Activated CD4-positive, alpha-beta memory T cell treated with anti-CD3 and anti-CD28 coated beads, Interleukin-2, amount 10 ng/mL, durations not matched to agents 7 days and 5 days (primary cell): Measurements from ENCODE around the gene PEPD. TPM values are rescaled to one million over a fixed set of nuclear protein-coding genes. Genes with fewer than 3 reads are reported as not detected.

Experiments
- CTCF ChIA-PET: fragments of 350-600 bp; sonication (Branson Sonifier 250); formaldehyde crosslinking; loops from one replicate; lab custom pipeline; 2021; ENCODE audit warnings: antibody characterized with exemption, inconsistent platforms; lab: Charles Lee
- POLR2A ChIA-PET: fragments of 350-600 bp; sonication (Branson Sonifier 250); formaldehyde crosslinking; loops from one replicate; lab custom pipeline; 2021; ENCODE audit warnings: antibody characterized with exemption; lab: Charles Lee
- DNase-seq: peaks from one replicate; pipeline ENCODE4 v3.0.0-alpha.2; 2020
- H3K27ac Mint-ChIP-seq: one replicate; pipeline ENCODE4 v1.8.0; 2021; ENCODE audit warnings: mild to moderate bottlenecking, mixed read lengths
- H3K27me3 Mint-ChIP-seq: one replicate; pipeline ENCODE4 v1.8.0; 2021; ENCODE audit warnings: mixed read lengths
- H3K36me3 Mint-ChIP-seq: one replicate; pipeline ENCODE4 v1.8.0; 2021; ENCODE audit warnings: low read depth, mixed read lengths
- H3K4me1 Mint-ChIP-seq: one replicate; pipeline ENCODE4 v1.8.0; 2021; ENCODE audit warnings: mixed read lengths
- H3K4me3 Mint-ChIP-seq: one replicate; pipeline ENCODE4 v1.8.0; 2021; ENCODE audit warnings: mild to moderate bottlenecking, mixed read lengths
- H3K9me3 Mint-ChIP-seq: one replicate; pipeline ENCODE4 v1.8.0; 2021; ENCODE audit warnings: mixed read lengths
- total RNA-seq, 2 experiments: library from RNA; stranded (reverse); gene quantifications; one replicate each; pipeline ENCODE4 v1.2.3, GENCODE V29; 2021

The PEPD gene
- total RNA-seq, 2 experiments from 2014 or later, result 33.3 to 36.6 TPM

DNA sequence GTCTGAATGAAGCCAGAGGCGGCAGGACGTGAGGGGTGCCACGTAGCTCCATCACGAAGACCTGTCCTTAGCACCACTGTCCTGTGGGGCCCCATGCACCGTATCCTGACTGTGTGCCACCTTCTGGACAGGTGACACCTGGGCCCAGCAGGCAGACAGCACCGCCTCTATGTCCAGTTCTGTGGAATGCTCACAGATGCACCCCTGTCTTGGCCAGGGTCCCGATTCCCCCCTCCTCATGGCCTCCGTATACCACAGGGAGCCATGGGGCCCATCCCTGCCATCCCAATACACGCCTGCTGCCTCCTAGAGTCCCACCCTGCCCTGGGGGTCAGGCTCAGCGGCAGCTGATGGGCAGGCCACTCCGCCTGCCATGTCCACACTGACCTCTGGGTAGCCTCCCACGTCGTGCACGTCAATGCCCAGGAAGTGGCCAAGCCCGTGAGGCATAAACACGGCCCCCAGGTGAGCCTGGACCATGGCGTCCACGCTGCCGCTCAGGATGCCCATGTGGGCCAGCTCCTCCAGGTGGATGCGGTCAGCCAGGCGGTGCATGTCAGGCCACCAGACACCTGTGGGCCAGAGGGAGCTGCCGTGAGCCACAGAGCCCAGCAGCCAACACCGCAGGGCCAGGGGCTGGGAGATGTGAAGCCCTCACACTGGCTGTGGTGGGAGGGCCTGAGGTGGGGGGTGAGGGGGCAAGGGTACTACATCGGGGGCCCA is 130.5 kb downstream of the PEPD start:
- Mint-ChIP-seq H3K27me3 (no peaks in the 10 kb centered on the region), H3K4me1 (no peaks in the 10 kb centered on the region), H3K27ac (no peak overlapping the region), H3K36me3 (no peaks in the 10 kb centered on the region), H3K4me3 (no peak overlapping the region), H3K9me3 (no peaks in the 10 kb centered on the region)
- no peak for DNase-seq
- ChIA-PET POLR2A (no interaction called here), CTCF (interaction anchor here (1.3 kb wide), 1 partner anchor 15 kb away, joined by 3 read pairs; no protein-coding TSS in a partner anchor)

DNA sequence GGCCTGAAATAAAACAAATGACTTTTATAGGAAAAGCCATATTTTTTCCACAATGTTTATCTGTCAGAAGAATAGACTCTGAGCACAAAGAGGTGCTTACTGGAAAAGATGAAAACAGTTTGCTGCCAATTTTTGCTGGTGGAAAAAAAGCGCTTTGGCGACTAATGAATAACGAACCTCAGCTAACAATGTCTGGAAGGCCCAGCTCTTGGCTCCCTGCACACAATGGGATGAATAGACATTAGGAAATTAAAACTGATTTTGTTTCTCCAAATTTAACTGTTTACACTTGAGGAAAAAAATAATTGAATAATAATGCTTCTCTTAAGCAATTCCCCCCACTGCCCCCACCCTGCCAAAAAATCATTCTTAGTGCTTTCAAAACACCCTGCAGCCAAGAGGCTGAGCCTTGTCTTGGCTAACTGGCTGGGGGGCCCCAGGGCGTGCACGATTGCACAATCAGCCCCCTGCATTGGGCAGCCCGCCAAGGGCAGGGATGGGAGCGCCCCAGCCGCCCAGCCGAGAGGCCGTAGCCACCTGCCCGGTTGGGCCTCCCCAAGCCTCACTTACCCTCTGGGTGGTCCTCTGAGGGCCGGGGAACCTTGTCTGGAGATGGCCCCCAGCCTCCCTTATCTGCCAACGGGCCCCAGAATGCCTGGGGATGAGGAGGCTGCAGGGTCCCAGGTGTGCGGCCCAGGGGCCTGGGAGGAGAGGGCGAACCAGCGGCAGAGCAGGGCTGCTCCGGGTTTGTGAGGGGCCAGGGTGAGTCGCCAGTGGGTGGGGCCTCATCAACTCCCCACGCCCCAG is 131.3 kb downstream of the PEPD start:
- POLR2A ChIA-PET, result no interaction called here
- no peaks in the 10 kb centered on the region for H3K4me1 Mint-ChIP-seq
- H3K27ac Mint-ChIP-seq, result no peak overlapping the region
- no peak overlapping the region for H3K4me3 Mint-ChIP-seq
- DNase-seq, result no peak
- no peaks in the 10 kb centered on the region for H3K9me3 Mint-ChIP-seq
- peaks cover 2% of the 10 kb centered on the region for H3K36me3 Mint-ChIP-seq
- CTCF ChIA-PET, result no interaction called here
- no peaks in the 10 kb centered on the region for H3K27me3 Mint-ChIP-seq

DNA sequence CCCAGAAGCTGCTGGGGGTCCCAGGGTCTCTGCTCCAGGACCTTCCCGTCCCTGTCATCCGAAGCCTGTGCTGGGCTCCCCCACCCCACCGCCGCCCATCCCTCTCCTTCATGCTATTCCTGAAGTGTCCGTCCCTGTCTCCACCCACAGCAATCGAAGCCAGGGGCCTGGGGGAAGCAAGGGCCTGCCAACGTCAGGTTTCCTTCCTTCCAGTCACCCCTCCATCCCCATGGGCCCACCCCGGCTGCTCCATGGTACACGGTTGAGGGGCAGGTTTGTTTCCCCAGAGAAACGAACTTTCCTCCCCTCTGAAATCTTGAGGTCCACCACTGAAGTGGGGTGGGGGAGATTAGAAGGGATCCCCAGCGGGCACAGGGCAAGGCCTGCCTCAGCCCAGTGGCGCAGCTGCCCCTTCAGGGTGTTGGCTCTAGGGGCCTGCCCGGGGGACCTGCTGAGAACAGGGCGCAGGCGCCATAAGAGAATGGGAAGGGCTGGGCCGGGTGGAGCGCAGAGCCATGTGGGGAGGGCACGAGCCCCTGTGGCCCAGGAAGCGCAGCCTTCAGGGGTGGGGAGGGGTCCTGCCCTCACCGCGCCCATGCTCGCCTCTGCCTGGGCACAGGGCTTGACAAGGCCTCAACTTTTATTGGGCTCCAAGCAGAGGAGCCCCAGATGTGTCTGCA is 132.0 kb downstream of the PEPD start:
- Mint-ChIP-seq H3K27me3 (no peaks in the 10 kb centered on the region), H3K4me1 (no peaks in the 10 kb centered on the region), H3K9me3 (no peaks in the 10 kb centered on the region), H3K27ac (no peak overlapping the region), H3K4me3 (no peak overlapping the region), H3K36me3 (peaks cover 3% of the 10 kb centered on the region)
- no peak for DNase-seq
- POLR2A ChIA-PET, result interaction anchor here (1.1 kb wide), 1 partner anchor 12 kb away, joined by 3 read pairs; no protein-coding TSS in a partner anchor
- CTCF ChIA-PET, result no interaction called here

DNA sequence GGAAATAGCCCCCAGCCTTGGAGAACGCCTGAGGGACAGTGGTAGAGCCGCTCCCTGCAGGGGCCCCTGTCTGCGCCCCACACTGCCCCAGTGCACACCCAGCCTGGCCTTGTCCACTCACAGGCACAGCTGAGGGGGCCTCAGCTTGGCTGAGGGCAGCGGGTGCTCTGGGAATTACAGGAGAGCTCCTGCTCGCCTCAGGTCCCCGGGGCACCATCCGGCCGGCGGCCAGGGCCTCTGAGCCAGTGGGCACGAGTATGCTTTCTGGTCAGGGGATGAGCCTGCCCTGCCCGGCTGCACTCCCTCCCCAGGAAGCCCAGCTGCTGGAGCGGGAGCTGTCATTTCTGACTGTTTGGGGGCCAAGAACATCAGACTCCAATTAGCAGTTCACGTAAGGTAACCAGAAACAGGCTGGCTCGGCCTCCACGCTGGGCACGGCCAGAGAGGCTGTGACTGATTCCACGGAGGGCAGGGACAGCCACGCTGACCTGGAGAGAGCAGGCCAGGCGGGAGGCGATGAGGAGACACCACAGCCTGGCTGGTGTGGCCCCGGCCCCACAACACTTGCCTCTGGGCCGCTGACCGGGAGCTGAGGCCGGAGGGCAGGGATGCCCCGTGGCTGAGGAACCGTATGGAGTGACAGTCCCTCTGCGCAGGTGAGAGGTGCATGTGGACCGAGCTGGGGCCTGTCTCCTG is 132.7 kb downstream of the PEPD start:
- Mint-ChIP-seq H3K27ac (no peak overlapping the region), H3K9me3 (no peaks in the 10 kb centered on the region), H3K4me1 (no peaks in the 10 kb centered on the region), H3K4me3 (no peak overlapping the region), H3K36me3 (peaks cover 3% of the 10 kb centered on the region), H3K27me3 (no peaks in the 10 kb centered on the region)
- ChIA-PET POLR2A (interaction anchor here (0.9 to 1.1 kb wide), 2 partner anchors 12 to 14 kb away, joined by 3 read pairs; no protein-coding TSS in a partner anchor), CTCF (no interaction called here)
- no peak for DNase-seq

DNA sequence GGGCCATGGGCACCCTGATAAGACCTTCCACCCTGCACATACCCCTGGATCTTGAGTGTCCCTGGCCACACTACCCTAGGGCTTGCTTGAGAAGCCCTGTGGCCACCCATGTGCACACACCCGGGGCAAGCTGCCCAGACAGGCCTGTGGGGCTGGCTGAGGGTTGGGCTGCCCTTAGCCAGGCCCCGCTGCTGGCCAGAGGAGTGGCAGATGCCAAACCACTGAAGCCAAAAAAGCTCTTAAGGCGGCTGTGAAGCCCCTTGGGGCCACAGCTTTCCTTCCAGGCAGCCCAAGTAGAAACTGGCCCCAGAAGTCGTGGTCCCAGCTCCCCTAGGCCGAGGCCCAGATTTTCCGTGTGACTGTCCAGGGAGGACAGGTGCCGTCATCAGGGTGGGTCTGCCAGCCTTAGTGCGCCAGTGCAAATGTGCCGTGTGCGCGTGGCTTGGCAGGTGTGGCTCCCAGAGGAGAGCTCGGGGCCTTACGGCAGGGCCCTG is 133.3 kb downstream of the PEPD start:
- peaks cover 6% of the 10 kb centered on the region for H3K36me3 Mint-ChIP-seq
- no peaks in the 10 kb centered on the region for H3K9me3 Mint-ChIP-seq
- DNase-seq, result no peak
- no peaks in the 10 kb centered on the region for H3K4me1 Mint-ChIP-seq
- H3K4me3 Mint-ChIP-seq, result no peak overlapping the region
- POLR2A ChIA-PET, result interaction anchor here (0.6 to 1.1 kb wide), 3 partner anchors 11 to 356 kb away, joined by 3 read pairs; no protein-coding TSS in a partner anchor
- CTCF ChIA-PET, result no interaction called here
- no peak overlapping the region for H3K27ac Mint-ChIP-seq
- H3K27me3 Mint-ChIP-seq, result no peaks in the 10 kb centered on the region

DNA sequence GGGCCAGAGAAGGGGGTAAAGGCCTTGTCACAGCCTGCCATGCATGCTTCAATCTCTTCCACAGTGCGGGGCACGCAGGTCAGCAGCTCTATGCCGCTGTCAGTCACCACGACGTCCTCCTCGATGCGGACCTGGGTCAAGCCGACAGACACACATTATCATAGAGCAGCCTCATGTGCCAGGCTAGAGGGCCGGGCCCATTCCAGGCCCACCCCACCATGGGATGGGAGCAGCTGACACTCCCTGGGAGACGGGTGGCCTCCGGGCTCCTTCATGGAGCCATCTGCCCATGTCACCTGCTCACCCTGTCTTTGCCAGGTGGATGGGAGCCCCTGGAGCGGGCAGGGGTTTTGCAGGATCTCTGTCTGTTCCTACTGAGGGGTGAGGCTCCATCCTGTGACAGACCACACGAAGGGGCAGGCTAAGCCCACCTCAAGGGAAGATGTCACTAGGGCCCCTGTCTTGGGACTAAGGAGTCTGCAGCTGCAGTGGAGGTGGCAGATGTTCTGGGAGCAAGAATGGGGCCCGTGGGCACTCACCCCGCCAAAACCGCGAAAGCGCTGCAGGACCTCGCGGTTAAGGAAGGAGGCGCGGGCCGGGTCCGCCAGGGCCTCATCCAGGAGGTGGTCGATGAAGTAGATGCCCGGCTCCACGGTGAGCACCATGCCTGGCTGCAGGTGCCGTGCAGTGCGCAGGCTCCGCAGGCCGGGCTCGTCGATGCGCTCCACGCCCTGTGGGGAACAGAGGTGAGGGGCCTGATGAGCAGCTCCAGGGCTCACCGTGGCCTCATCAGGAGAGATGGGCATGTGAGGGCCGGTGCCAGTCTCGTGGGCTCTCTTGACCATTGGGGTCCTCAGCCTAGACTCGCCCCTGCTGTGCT is 134.0 kb downstream of the PEPD start:
- Mint-ChIP-seq H3K4me3 (no peak overlapping the region), H3K27me3 (no peaks in the 10 kb centered on the region), H3K9me3 (no peaks in the 10 kb centered on the region), H3K36me3 (peaks cover 8% of the 10 kb centered on the region), H3K4me1 (no peaks in the 10 kb centered on the region), H3K27ac (no peak overlapping the region)
- POLR2A ChIA-PET, result interaction anchor here (0.6 to 0.9 kb wide), 2 partner anchors 13 to 355 kb away, joined by 3 read pairs; no protein-coding TSS in a partner anchor
- CTCF ChIA-PET, result no interaction called here
- no peak for DNase-seq

DNA sequence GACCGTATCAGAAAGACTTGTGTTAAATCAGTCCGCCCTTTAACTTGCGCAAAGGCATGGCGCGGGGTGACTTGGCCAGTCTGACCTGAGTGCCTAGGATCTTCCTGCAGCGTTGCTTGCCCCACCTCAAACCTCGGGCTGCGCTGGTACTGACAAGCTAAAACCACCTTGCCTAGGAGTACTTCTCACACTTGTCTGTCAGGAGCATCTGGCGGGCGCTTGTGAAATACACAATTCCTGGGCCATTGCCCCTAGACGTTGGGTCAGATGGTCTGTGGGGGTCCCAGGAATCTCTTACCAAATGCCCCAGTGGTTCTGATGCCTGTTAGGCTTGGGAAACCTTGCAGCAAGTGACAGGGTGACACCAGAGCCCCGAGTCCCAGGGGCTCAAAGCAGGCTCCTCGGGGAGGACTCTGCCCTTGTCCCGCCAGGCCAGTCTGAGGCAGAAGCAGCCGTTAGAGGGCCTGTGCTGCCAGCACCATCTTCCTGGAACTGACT is 135.2 kb downstream of the PEPD start:
- Mint-ChIP-seq H3K4me3 (no peak overlapping the region), H3K27me3 (no peaks in the 10 kb centered on the region), H3K4me1 (no peaks in the 10 kb centered on the region), H3K9me3 (no peaks in the 10 kb centered on the region), H3K36me3 (peaks cover 8% of the 10 kb centered on the region), H3K27ac (no peak overlapping the region)
- ChIA-PET POLR2A (interaction anchor here (4.6 kb wide), 1 partner anchor 12 kb away, joined by 20 read pairs; the partner anchor contains the start of gene CEBPG), CTCF (no interaction called here)
- DNase-seq, result no peak

DNA sequence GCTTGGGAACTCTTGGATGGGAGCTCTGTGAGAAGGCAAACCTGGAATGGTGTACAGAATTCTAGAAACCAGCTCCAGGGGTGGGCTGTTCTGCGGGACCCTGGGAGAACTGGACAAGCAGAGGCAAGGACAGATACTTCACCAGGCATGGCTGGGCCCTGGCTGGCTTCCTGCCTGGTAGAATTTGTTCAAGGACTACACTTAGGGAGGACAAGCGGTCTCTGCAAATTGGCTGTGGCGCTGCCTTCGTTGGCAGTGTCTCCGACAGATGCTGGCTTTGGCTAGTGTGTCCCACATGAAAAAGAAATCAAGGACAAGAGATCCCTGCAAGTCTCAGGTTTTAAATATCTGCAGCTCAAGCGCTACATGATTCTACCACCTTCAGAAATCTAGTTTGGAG is 135.6 kb downstream of the PEPD start:
- H3K4me1 Mint-ChIP-seq, result peaks cover 2% of the 10 kb centered on the region
- H3K27me3 Mint-ChIP-seq, result no peaks in the 10 kb centered on the region
- no peaks in the 10 kb centered on the region for H3K9me3 Mint-ChIP-seq
- POLR2A ChIA-PET, result interaction anchor here (1.6 to 4.6 kb wide), 2 partner anchors 9 to 12 kb away, joined by 4 to 20 read pairs; partner anchors contain the start of gene CEBPG
- H3K36me3 Mint-ChIP-seq, result peaks cover 11% of the 10 kb centered on the region
- no peak overlapping the region for H3K27ac Mint-ChIP-seq
- CTCF ChIA-PET, result interaction anchor here (1.2 kb wide), 1 partner anchor 12 kb away, joined by 4 read pairs; no protein-coding TSS in a partner anchor
- H3K4me3 Mint-ChIP-seq, result no peak overlapping the region
- DNase-seq, result no peak

DNA sequence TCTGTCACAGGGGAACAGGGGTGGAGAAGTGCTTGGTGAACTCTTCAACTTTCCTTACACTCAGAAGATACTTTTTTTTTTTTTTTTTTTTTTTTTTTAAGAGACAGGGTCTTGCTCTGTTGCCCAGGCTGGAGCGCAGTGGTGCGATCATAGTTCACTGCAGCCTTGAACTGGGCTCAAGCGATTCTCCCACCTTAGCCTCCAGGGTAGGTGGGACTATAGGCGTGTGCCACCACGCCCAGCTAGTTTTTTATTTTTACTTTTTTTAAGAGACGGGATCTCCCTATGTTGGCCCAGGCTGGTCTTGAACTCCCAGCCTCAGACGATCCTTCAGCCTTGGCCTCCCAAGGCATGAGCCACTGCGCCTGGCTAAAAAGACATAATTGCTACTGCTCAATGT is 136.6 kb downstream of the PEPD start:
- Mint-ChIP-seq H3K4me1 (peaks cover 2% of the 10 kb centered on the region), H3K36me3 (peaks cover 16% of the 10 kb centered on the region), H3K9me3 (no peaks in the 10 kb centered on the region), H3K4me3 (no peak overlapping the region), H3K27me3 (no peaks in the 10 kb centered on the region), H3K27ac (no peak overlapping the region)
- CTCF ChIA-PET, result interaction anchor here (0.7 to 1.8 kb wide), 4 partner anchors 11 to 1332 kb away, joined by 3 to 6 read pairs (median 4); no protein-coding TSS in a partner anchor
- POLR2A ChIA-PET, result interaction anchor here (1.6 to 4.6 kb wide), 2 partner anchors 8 to 11 kb away, joined by 4 to 20 read pairs; partner anchors contain the start of gene CEBPG
- no peak for DNase-seq

DNA sequence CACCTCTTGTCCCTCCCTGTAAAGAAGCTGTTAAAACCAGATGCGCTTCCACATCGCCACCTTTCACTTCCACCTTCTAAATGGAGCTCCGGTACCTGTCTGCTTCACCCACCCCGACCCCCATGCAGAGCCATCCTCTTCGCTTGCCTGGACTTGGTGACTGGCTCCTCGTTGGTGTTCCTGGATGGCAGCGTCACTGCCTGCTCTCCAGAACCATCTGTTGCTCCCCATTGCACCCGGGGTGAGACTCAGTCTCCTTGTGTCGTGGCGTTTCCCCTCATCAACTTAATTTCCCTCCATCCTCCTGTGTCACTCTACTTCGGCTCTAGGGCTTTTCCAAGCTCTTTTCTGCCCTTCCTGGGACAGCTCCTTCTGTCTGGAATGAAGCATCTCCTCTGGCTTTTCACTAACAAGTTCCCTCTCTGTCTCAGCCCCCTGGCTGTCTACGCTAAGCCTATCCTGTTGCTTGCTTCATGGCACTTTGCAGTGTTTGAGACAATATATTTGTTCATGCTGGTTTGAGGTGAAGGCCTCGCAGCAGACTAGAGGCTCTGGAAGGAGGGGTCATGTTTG is 137.8 kb downstream of the PEPD start:
- peaks cover 8% of the 10 kb centered on the region for H3K4me1 Mint-ChIP-seq
- peaks cover 26% of the 10 kb centered on the region for H3K36me3 Mint-ChIP-seq
- H3K4me3 Mint-ChIP-seq, result no peak overlapping the region
- CTCF ChIA-PET, result interaction anchor here (1.8 kb wide), 1 partner anchor 32 kb away, joined by 5 read pairs; no protein-coding TSS in a partner anchor
- no peaks in the 10 kb centered on the region for H3K27me3 Mint-ChIP-seq
- no peak for DNase-seq
- H3K9me3 Mint-ChIP-seq, result no peaks in the 10 kb centered on the region
- POLR2A ChIA-PET, result interaction anchor here (4.6 kb wide), 1 partner anchor 10 kb away, joined by 20 read pairs; the partner anchor contains the start of gene CEBPG
- H3K27ac Mint-ChIP-seq, result no peak overlapping the region

DNA sequence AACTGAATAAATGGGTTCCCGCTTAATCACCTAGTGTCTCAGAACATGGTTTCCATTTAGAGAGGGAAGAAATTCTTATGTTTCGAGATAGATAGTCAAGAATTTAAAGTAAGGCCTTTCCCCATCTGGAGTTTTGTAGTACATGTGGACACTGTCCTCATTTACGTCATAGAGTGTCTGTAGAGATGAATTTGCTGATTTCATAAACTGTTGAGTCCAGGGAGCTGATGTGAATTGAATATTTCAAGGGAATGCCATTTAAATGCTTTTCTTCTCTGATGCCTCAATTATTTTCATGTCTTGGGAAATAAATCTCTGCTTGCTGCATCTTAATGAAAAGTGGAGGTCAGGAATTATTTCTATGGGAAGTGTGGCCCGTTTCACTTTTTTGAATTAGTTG is 138.6 kb downstream of the PEPD start:
- H3K27ac Mint-ChIP-seq, result no peak overlapping the region
- no peak overlapping the region for H3K4me3 Mint-ChIP-seq
- H3K4me1 Mint-ChIP-seq, result peaks cover 15% of the 10 kb centered on the region
- H3K27me3 Mint-ChIP-seq, result no peaks in the 10 kb centered on the region
- H3K9me3 Mint-ChIP-seq, result no peaks in the 10 kb centered on the region
- DNase-seq, result no peak
- ChIA-PET POLR2A (interaction anchor here (4.6 kb wide), 1 partner anchor 9 kb away, joined by 20 read pairs; the partner anchor contains the start of gene CEBPG), CTCF (interaction anchor here (1.4 kb wide), 1 partner anchor 148 kb away, joined by 4 read pairs; no protein-coding TSS in a partner anchor)
- peaks cover 33% of the 10 kb centered on the region for H3K36me3 Mint-ChIP-seq
